ENCODE measurements around the gene SEMA3G. TPM values are rescaled to one million over a fixed set of nuclear protein-coding genes. Genes with fewer than 3 reads are reported as not detected.

SEMA3G gene
- total RNA-seq, 1 experiment from 2014 or later, result 1.3 TPM

DNA sequence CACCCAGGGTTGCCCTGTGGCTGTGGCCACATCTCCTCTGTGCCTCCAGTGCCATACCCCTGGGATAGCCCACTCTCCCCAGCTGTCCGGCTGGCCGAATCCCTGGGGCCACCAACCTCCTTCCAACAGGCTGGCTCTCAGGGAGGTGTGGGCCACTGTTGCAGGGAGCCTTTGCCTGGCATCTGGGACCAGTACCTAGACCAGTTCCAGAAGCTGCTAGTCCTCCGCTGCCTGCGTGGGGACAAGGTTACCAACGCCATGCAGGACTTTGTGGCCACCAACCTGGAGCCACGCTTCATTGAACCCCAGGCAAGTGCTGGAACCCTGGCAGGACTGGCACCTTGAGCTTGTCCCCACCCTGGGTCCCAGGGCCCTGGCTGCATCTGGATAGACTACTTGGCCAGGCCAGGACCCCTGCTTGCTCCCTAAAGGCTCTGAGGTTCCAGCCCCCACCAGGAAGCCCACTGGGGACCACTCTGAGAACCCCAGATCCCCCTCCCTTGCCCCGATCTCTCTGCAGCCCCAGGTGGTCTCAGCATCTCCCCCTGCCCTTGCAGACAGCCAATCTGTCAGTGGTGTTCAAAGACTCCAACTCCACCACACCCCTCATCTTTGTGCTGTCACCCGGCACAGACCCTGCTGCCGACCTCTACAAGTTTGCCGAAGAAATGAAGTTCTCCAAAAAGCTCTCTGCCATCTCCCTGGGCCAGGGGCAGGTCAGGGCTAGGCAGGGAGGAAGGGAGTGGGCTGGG is 50.0 kb downstream of the SEMA3G start:
- Histone ChIP-seq H3K36me3 (ENCODE audit: low read depth) (no peaks in the 10 kb centered on the region), H3K9me2 (ENCODE audit: insufficient read depth) (no peaks in the 10 kb centered on the region), H3K9me3 (ENCODE audit: insufficient read depth, low read depth) (no peaks in the 10 kb centered on the region), H3K27ac (no peak overlapping the region), H3K4me3 (no peak overlapping the region), H2AFZ (no peak overlapping the region), H3K79me2 (ENCODE audit: low read depth) (no peaks in the 10 kb centered on the region), H3K4me2 (no peak overlapping the region), H4K20me1 (ENCODE audit: insufficient read depth) (no peaks in the 10 kb centered on the region), H3K27me3 (ENCODE audit: insufficient read depth, low read depth) (no peaks in the 10 kb centered on the region), H3F3A (ENCODE audit: insufficient read depth, low read depth) (peaks cover 4% of the 10 kb centered on the region; the same call in 1 of the 2 replicates), H3K4me1 (replicated peaks; ENCODE audit: insufficient read depth) (no peaks in the 10 kb centered on the region)
- BruUV-seq (replicated peaks), result no TSS peak
- DNase-seq, result no peak
- ChIA-PET POLR2A (ENCODE audit: unreplicated experiment) (no interaction called here), CTCF (no interaction called here)
- intact Hi-C loops (cut with micrococcal nuclease; ENCODE audit: unreplicated experiment), result no loop called here
- no peak for TF ChIP-seq EZH2 (IDR thresholded peaks at IDR 0.05; ENCODE audit: low read depth)
- TF ChIP-seq, protein P1, sequence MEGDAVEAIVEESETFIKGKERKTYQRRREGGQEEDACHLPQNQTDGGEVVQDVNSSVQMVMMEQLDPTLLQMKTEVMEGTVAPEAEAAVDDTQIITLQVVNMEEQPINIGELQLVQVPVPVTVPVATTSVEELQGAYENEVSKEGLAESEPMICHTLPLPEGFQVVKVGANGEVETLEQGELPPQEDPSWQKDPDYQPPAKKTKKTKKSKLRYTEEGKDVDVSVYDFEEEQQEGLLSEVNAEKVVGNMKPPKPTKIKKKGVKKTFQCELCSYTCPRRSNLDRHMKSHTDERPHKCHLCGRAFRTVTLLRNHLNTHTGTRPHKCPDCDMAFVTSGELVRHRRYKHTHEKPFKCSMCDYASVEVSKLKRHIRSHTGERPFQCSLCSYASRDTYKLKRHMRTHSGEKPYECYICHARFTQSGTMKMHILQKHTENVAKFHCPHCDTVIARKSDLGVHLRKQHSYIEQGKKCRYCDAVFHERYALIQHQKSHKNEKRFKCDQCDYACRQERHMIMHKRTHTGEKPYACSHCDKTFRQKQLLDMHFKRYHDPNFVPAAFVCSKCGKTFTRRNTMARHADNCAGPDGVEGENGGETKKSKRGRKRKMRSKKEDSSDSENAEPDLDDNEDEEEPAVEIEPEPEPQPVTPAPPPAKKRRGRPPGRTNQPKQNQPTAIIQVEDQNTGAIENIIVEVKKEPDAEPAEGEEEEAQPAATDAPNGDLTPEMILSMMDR (conservative IDR thresholded peaks at IDR 0.05), result no peak

DNA sequence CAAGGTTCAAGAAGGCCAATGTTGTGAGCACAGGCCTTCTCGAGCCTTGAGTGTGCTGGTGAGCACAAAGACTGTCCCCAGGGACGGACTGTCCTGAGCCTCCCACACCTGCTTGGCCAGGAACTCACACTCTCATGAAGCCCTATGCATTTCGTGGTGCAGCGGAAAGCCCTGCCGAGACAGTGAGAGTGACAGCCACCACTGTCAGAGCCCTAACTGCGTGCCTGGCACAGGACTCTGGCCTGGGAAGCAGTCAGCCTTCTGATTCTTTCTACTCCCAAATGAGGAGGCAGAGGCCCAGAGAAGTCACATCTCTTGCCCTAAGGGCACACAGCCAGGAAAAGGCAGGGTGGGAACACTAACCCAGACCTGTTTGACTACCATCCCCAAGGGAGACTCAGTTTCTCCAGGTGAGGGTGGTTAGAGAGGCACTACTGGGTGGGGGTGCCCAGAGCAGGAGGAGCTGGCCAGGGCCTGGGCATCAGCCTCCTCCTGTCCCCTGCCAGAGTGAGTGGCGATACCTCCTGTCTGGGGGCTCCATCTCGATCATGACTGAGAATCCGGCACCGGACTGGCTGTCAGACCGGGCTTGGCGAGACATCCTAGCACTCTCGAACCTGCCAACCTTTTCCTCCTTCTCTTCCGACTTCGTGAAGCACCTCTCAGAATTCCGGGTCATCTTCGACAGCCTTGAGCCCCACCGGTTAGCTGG is 50.8 kb downstream of the SEMA3G start:
- no peak overlapping the region for H3K27ac ChIP-seq
- no peaks in the 10 kb centered on the region for H4K20me1 ChIP-seq (ENCODE audit: insufficient read depth)
- no peaks in the 10 kb centered on the region for H3K4me1 ChIP-seq (replicated peaks; ENCODE audit: insufficient read depth)
- POLR2A ChIA-PET (ENCODE audit: unreplicated experiment), result no interaction called here
- no peaks in the 10 kb centered on the region for H3K9me2 ChIP-seq (ENCODE audit: insufficient read depth)
- no peak for TF ChIP-seq EZH2 (IDR thresholded peaks at IDR 0.05; ENCODE audit: low read depth)
- TF ChIP-seq, protein P1 (conservative IDR thresholded peaks at IDR 0.05), result no peak
- H3K79me2 ChIP-seq (ENCODE audit: low read depth), result no peaks in the 10 kb centered on the region
- DNase-seq, result no peak
- no peak overlapping the region for H3K4me3 ChIP-seq
- no peaks in the 10 kb centered on the region for H3K36me3 ChIP-seq (ENCODE audit: low read depth)
- no peak overlapping the region for H2AFZ ChIP-seq
- H3K27me3 ChIP-seq (ENCODE audit: insufficient read depth, low read depth), result no peaks in the 10 kb centered on the region
- BruUV-seq (replicated peaks), result no TSS peak
- H3K4me2 ChIP-seq, result no peak overlapping the region
- CTCF ChIA-PET, result no interaction called here
- intact Hi-C loops (cut with micrococcal nuclease; ENCODE audit: unreplicated experiment), result no loop called here
- H3F3A ChIP-seq (ENCODE audit: insufficient read depth, low read depth), result peaks cover 3% of the 10 kb centered on the region; the same call in 1 of the 2 replicates
- no peaks in the 10 kb centered on the region for H3K9me3 ChIP-seq (ENCODE audit: insufficient read depth, low read depth)

GRCh38 chr3:52393131-52393807 is 51.6 kb downstream of the SEMA3G start:
- no peaks in the 10 kb centered on the region for H3K4me1 ChIP-seq (replicated peaks; ENCODE audit: insufficient read depth)
- TF ChIP-seq, protein P1 (conservative IDR thresholded peaks at IDR 0.05), result no peak
- no peak for TF ChIP-seq EZH2 (IDR thresholded peaks at IDR 0.05; ENCODE audit: low read depth)
- H3K4me3 ChIP-seq, result no peak overlapping the region
- H3K79me2 ChIP-seq (ENCODE audit: low read depth), result no peaks in the 10 kb centered on the region
- no peak for DNase-seq
- no peak overlapping the region for H2AFZ ChIP-seq
- H3F3A ChIP-seq (ENCODE audit: insufficient read depth, low read depth), result no peaks in the 10 kb centered on the region
- H3K9me2 ChIP-seq (ENCODE audit: insufficient read depth), result no peaks in the 10 kb centered on the region
- ChIA-PET POLR2A (ENCODE audit: unreplicated experiment) (no interaction called here), CTCF (no interaction called here)
- no TSS peak for BruUV-seq (replicated peaks)
- no peaks in the 10 kb centered on the region for H3K9me3 ChIP-seq (ENCODE audit: insufficient read depth, low read depth)
- H4K20me1 ChIP-seq (ENCODE audit: insufficient read depth), result no peaks in the 10 kb centered on the region
- no peak overlapping the region for H3K27ac ChIP-seq
- intact Hi-C loops (cut with micrococcal nuclease; ENCODE audit: unreplicated experiment), result no loop called here
- H3K27me3 ChIP-seq (ENCODE audit: insufficient read depth, low read depth), result no peaks in the 10 kb centered on the region
- H3K36me3 ChIP-seq (ENCODE audit: low read depth), result no peaks in the 10 kb centered on the region
- no peak overlapping the region for H3K4me2 ChIP-seq
